Mucosa of rectum (tissue), 2 donors: ENCODE measurements around the gene PRKN.
A peak's percentile ranks its signal among the peaks of the same experiment; 100 is the strongest.

ENCODE experiments used
- H3K27ac ChIP-seq, 2 donors: one replicate each; pipeline ENCODE4 v1.7.0; 2013; ENCODE audit warnings: inconsistent platforms in 2 of 2, low read depth in 2 of 2, low read length in 2 of 2
- H3K27me3 ChIP-seq, 2 donors: one replicate each; pipeline ENCODE4 v1.7.0; 2013; ENCODE audit warnings: low read length in 2 of 2; ENCODE audit not compliant: control insufficient read depth in 2 of 2, insufficient read depth in 2 of 2
- H3K36me3 ChIP-seq, 2 donors: one replicate each; pipeline ENCODE4 v1.7.0; 2013; ENCODE audit warnings: low read length in 2 of 2; ENCODE audit not compliant: control insufficient read depth in 2 of 2, insufficient read depth in 2 of 2
- H3K4me1 ChIP-seq, 2 donors: one replicate each; pipeline ENCODE4 v1.7.0; 2013; ENCODE audit warnings: low read length in 2 of 2, mild to moderate bottlenecking in 1 of 2; ENCODE audit not compliant: control insufficient read depth in 2 of 2, insufficient read depth in 2 of 2
- H3K4me3 ChIP-seq, 2 donors: one replicate each; pipeline ENCODE4 v1.7.0; 2013; ENCODE audit warnings: low read length in 2 of 2
- H3K9ac ChIP-seq, 2 donors: one replicate each; pipeline ENCODE4 v1.7.0; 2013; ENCODE audit warnings: low read length in 2 of 2, low read depth in 1 of 2, mild to moderate bottlenecking in 1 of 2
- H3K9me3 ChIP-seq, 2 donors: one replicate each; pipeline ENCODE4 v1.7.0; 2013; ENCODE audit warnings: low read length in 2 of 2; ENCODE audit not compliant: control insufficient read depth in 2 of 2
- donor health status: healthy.
- donor health status: Normal muscosa, but diverticular disease.

The PRKN gene

GRCh38 chr6:162713974-162714780 lies 13.4 kb downstream of the PRKN start:
- H3K27ac ChIP-seq = no peak overlapping the region
- H3K36me3 ChIP-seq = no peaks in the 10 kb centered on the region
- H3K4me3 ChIP-seq = no peak overlapping the region
- no peaks in the 10 kb centered on the region for H3K4me1 ChIP-seq
- H3K27me3 ChIP-seq = no peaks in the 10 kb centered on the region
- no peak overlapping the region for H3K9ac ChIP-seq
- H3K9me3 ChIP-seq = no peaks in the 10 kb centered on the region

- H3K4me3 ChIP-seq = no peak overlapping the region
- no peak overlapping the region for H3K9ac ChIP-seq
- H3K4me1 ChIP-seq = no peaks in the 10 kb centered on the region
- H3K27me3 ChIP-seq = no peaks in the 10 kb centered on the region
- no peaks in the 10 kb centered on the region for H3K36me3 ChIP-seq
- H3K9me3 ChIP-seq = no peaks in the 10 kb centered on the region
- H3K27ac ChIP-seq = no peak overlapping the region
Observed at GRCh38 chr6:162712694-162713093, 14.9 kb downstream of the PRKN start.

GRCh38 chr6:162711376-162711775 lies 16.2 kb downstream of the PRKN start:
- Histone ChIP-seq H3K4me3 (no peak overlapping the region), H3K27me3 (no peaks in the 10 kb centered on the region), H3K9me3 (no peaks in the 10 kb centered on the region), H3K36me3 (no peaks in the 10 kb centered on the region), H3K4me1 (no peaks in the 10 kb centered on the region), H3K9ac (no peak overlapping the region), H3K27ac (no peak overlapping the region)

- H3K27me3 ChIP-seq = no peaks in the 10 kb centered on the region
- no peaks in the 10 kb centered on the region for H3K9me3 ChIP-seq
- no peak overlapping the region for H3K27ac ChIP-seq
- no peak overlapping the region for H3K9ac ChIP-seq
- H3K36me3 ChIP-seq = no peaks in the 10 kb centered on the region
- no peaks in the 10 kb centered on the region for H3K4me1 ChIP-seq
- H3K4me3 ChIP-seq = no peak overlapping the region
Observed at GRCh38 chr6:162710936-162711335, 16.6 kb downstream of the PRKN start.

- no peaks in the 10 kb centered on the region for H3K4me1 ChIP-seq
- no peaks in the 10 kb centered on the region for H3K9me3 ChIP-seq
- no peaks in the 10 kb centered on the region for H3K27me3 ChIP-seq
- H3K9ac ChIP-seq = no peak overlapping the region
- no peak overlapping the region for H3K27ac ChIP-seq
- H3K4me3 ChIP-seq = no peak overlapping the region
- H3K36me3 ChIP-seq = no peaks in the 10 kb centered on the region
Observed at GRCh38 chr6:162710419-162710818, 17.1 kb downstream of the PRKN start.

- no peaks in the 10 kb centered on the region for H3K4me1 ChIP-seq
- H3K4me3 ChIP-seq = no peak overlapping the region
- no peaks in the 10 kb centered on the region for H3K9me3 ChIP-seq
- H3K9ac ChIP-seq = no peak overlapping the region
- no peak overlapping the region for H3K27ac ChIP-seq
- H3K36me3 ChIP-seq = no peaks in the 10 kb centered on the region
- no peaks in the 10 kb centered on the region for H3K27me3 ChIP-seq
Observed at GRCh38 chr6:162709431-162709830, 18.1 kb downstream of the PRKN start.

- H3K4me1 ChIP-seq = no peaks in the 10 kb centered on the region
- no peaks in the 10 kb centered on the region for H3K9me3 ChIP-seq
- H3K4me3 ChIP-seq = no peak overlapping the region
- H3K36me3 ChIP-seq = no peaks in the 10 kb centered on the region
- no peak overlapping the region for H3K27ac ChIP-seq
- H3K9ac ChIP-seq = no peak overlapping the region
- no peaks in the 10 kb centered on the region for H3K27me3 ChIP-seq
Observed at GRCh38 chr6:162708971-162709370, 18.6 kb downstream of the PRKN start.

- no peaks in the 10 kb centered on the region for H3K36me3 ChIP-seq
- no peaks in the 10 kb centered on the region for H3K27me3 ChIP-seq
- no peak overlapping the region for H3K4me3 ChIP-seq
- H3K4me1 ChIP-seq = no peaks in the 10 kb centered on the region
- H3K9ac ChIP-seq = no peak overlapping the region
- peak overlapping the region in 1 of 2 donors; percentile 3 for H3K27ac ChIP-seq
- no peaks in the 10 kb centered on the region for H3K9me3 ChIP-seq
Observed at GRCh38 chr6:162706232-162706631, 21.3 kb downstream of the PRKN start.

GRCh38 chr6:162705736-162706135 lies 21.8 kb downstream of the PRKN start:
- H3K4me1 ChIP-seq = no peaks in the 10 kb centered on the region
- no peak overlapping the region for H3K9ac ChIP-seq
- no peaks in the 10 kb centered on the region for H3K36me3 ChIP-seq
- no peaks in the 10 kb centered on the region for H3K27me3 ChIP-seq
- H3K27ac ChIP-seq = no peak overlapping the region
- no peaks in the 10 kb centered on the region for H3K9me3 ChIP-seq
- no peak overlapping the region for H3K4me3 ChIP-seq

GRCh38 chr6:162704001-162704400 lies 23.6 kb downstream of the PRKN start:
- H3K4me1 ChIP-seq = no peaks in the 10 kb centered on the region
- H3K27ac ChIP-seq = no peak overlapping the region
- H3K36me3 ChIP-seq = no peaks in the 10 kb centered on the region
- H3K4me3 ChIP-seq = no peak overlapping the region
- no peaks in the 10 kb centered on the region for H3K9me3 ChIP-seq
- no peak overlapping the region for H3K9ac ChIP-seq
- no peaks in the 10 kb centered on the region for H3K27me3 ChIP-seq
